GM12878 (cell line): Measurements from ENCODE around the gene BUB1B. TPM values are rescaled to one million over a fixed set of nuclear protein-coding genes. Genes with fewer than 3 reads are reported as not detected.

Experiments used
- ATF3 ChIP-seq: IDR thresholded peaks from 2 replicates; pipeline ENCODE4 v1.6.1; 2011; ENCODE audit warnings: low read depth, mild to moderate bottlenecking, low read length, moderate library complexity, borderline replicate concordance; ENCODE audit errors: extremely low read depth
- BHLHE40 ChIP-seq, 2 experiments: fragments of 450-650 bp in 1 of 2; IDR thresholded peaks; 2 replicates each; pipeline ENCODE4 v1.6.1; 2011 to 2017; ENCODE audit warnings: low read depth in 2 of 2, borderline replicate concordance in 1 of 2, improper control_type of control experiment in 1 of 2, low read length in 1 of 2, mild to moderate bottlenecking in 1 of 2
- BRCA1 ChIP-seq: IDR thresholded peaks from 2 replicates; pipeline ENCODE4 v1.6.1; 2011; ENCODE audit warnings: low read depth, low read length, improper control_type of control experiment
- CEBPB ChIP-seq, 2 experiments: fragments of 150-350 bp in 1 of 2; IDR thresholded peaks; 2 replicates each; pipeline ENCODE4 v1.6.1; 2012 to 2014; ENCODE audit warnings: low read depth in 2 of 2, low read length in 2 of 2, borderline replicate concordance in 1 of 2, inconsistent platforms in 1 of 2
- CREB1 ChIP-seq: IDR thresholded peaks from 2 replicates; pipeline ENCODE4 v1.6.1; 2012; ENCODE audit warnings: low read depth, mild to moderate bottlenecking, inconsistent platforms
- FOS ChIP-seq: IDR thresholded peaks from 3 replicates; pipeline ENCODE4 v1.6.1; 2011; ENCODE audit warnings: borderline replicate concordance; ENCODE audit not compliant: insufficient read length; ENCODE audit errors: extremely low read depth
- GATAD2B ChIP-seq: fragments of 450-650 bp; conservative IDR thresholded peaks from 2 replicates; pipeline ENCODE4 v1.6.1; 2017; ENCODE audit warnings: low read depth, mild to moderate bottlenecking, moderate library complexity
- HDGF ChIP-seq: fragments of 450-650 bp; IDR thresholded peaks from 2 replicates; pipeline ENCODE4 v1.6.1; 2016; ENCODE audit warnings: antibody characterized with exemption
- IKZF2 ChIP-seq, 2 experiments: fragments of 450-650 bp; IDR thresholded peaks; 2 replicates each; pipeline ENCODE4 v1.6.1; 2017; ENCODE audit warnings: mild to moderate bottlenecking in 2 of 2, moderate library complexity in 2 of 2
- IRF4 ChIP-seq: IDR thresholded peaks from 2 replicates; pipeline ENCODE4 v1.6.1; 2011; ENCODE audit warnings: low read depth, low read length
- JUNB ChIP-seq: IDR thresholded peaks from 2 replicates; pipeline ENCODE4 v1.6.1; 2016; ENCODE audit warnings: antibody characterized with exemption, mild to moderate bottlenecking
- JUND ChIP-seq: IDR thresholded peaks from 2 replicates; pipeline ENCODE4 v1.6.1; 2012; ENCODE audit warnings: low read depth, mild to moderate bottlenecking, low read length, improper control_type of control experiment, moderate library complexity
- KDM1A ChIP-seq: fragments of 200-600 bp; sonication (generic); IDR thresholded peaks from 2 replicates; pipeline ENCODE4 v1.6.1; 2016; ENCODE audit warnings: borderline replicate concordance
- MEF2A ChIP-seq: IDR thresholded peaks from 2 replicates; pipeline ENCODE4 v1.6.1; 2011; ENCODE audit warnings: low read depth, mild to moderate bottlenecking, low read length, moderate library complexity; ENCODE audit not compliant: insufficient read depth
- NR2F1 ChIP-seq: fragments of 450-650 bp; conservative IDR thresholded peaks from 2 replicates; pipeline ENCODE4 v1.6.1; 2017; ENCODE audit warnings: mild to moderate bottlenecking
- PAX5 ChIP-seq: IDR thresholded peaks from 2 replicates; pipeline ENCODE4 v1.6.1; 2011; ENCODE audit warnings: low read depth, low read length, borderline replicate concordance
- PRDM15 ChIP-seq: fragments of 450-650 bp; formaldehyde crosslinking; IDR thresholded peaks from 2 replicates; pipeline ENCODE4 v1.4.0; 2020; ENCODE audit warnings: mild to moderate bottlenecking, moderate library complexity
- SMC3 ChIP-seq: IDR thresholded peaks from 2 replicates; pipeline ENCODE4 v1.6.1; 2011; ENCODE audit warnings: low read length, improper control_type of control experiment, borderline replicate concordance
- TBL1XR1 ChIP-seq: IDR thresholded peaks from 2 replicates; pipeline ENCODE4 v1.6.1; 2012; ENCODE audit warnings: low read depth, low read length, improper control_type of control experiment
- TCF3 ChIP-seq: IDR thresholded peaks from 2 replicates; pipeline ENCODE4 v1.6.1; 2012; ENCODE audit warnings: low read depth, mild to moderate bottlenecking, low read length, borderline replicate concordance; ENCODE audit not compliant: insufficient read depth
- USF1 ChIP-seq: IDR thresholded peaks from 2 replicates; pipeline ENCODE4 v1.6.1; 2011; ENCODE audit warnings: borderline replicate concordance, low read depth, mild to moderate bottlenecking, moderate library complexity, mixed read lengths, low read length; ENCODE audit not compliant: insufficient read depth; ENCODE audit errors: extremely low read length
- YY1 ChIP-seq: IDR thresholded peaks from 2 replicates; pipeline ENCODE4 v1.6.1; 2011; ENCODE audit warnings: low read depth, mild to moderate bottlenecking, low read length
- ZBED1 ChIP-seq: IDR thresholded peaks from 2 replicates; pipeline ENCODE4 v1.6.1; 2016; ENCODE audit warnings: borderline replicate concordance
- ZNF207 ChIP-seq: fragments of 450-650 bp; IDR thresholded peaks from 2 replicates; pipeline ENCODE4 v1.6.1; 2014; ENCODE audit warnings: antibody characterized with exemption, mild to moderate bottlenecking, borderline replicate concordance
- ZNF217 ChIP-seq: fragments of 450-650 bp; IDR thresholded peaks from 2 replicates; pipeline ENCODE4 v1.6.1; 2017; ENCODE audit warnings: antibody characterized with exemption, mild to moderate bottlenecking
- ZNF384 ChIP-seq: IDR thresholded peaks from 2 replicates; pipeline ENCODE4 v1.6.1; 2012; ENCODE audit warnings: low read depth, mild to moderate bottlenecking, low read length, improper control_type of control experiment, borderline replicate concordance
- polyA plus RNA-seq, 11 experiments: library from polyadenylated mRNA; depleted of rRNA in 4 of 11; unstranded in 6 of 11; stranded (reverse) in 5 of 11; fragments of >200 nt; fragmentation: Nextera tagmentation in 4 of 11; fragmentation: Illumina TruSeq in 1 of 11; extraction: Ambion mirVana in 4 of 11; extraction: Trizol in 1 of 11; gene quantifications; 1 replicate in 1 of 11; 2 replicates in 10 of 11; pipeline versions ENCODE4 v1.2.1 to v1.2.3, GENCODE V29; 2011 to 2016; ENCODE audit warnings: inconsistent platforms in 2 of 11, missing spikeins in 2 of 11, low read depth in 1 of 11
- total RNA-seq, 4 experiments: library from RNA; depleted of rRNA in 3 of 4; stranded (reverse); fragments of >200 nt in 3 of 4; fragmentation: Illumina TruSeq in 1 of 4; extraction: Trizol in 1 of 4; gene quantifications; 2 replicates each; pipeline versions ENCODE4 v1.2.1 to v1.2.3, GENCODE V29; 2013 to 2021

BUB1B gene
- total and polyA plus RNA-seq, 10 of the 15 experiments (the other 5 are each of a cell fraction or from before 2014, with no cell fraction given), result 29.1 to 98.6 (median 77.3) TPM

GRCh38 chr15:40115670-40116093 is 45.2 kb upstream of the BUB1B start (continued):
- peak; percentile 50; the same call in 1 of the 2 replicates for TF ChIP-seq ATF3
- TF ChIP-seq MEF2A, result peak; percentile 42; the same call in 1 of the 2 replicates
- TF ChIP-seq CREB1, result peak; percentile 44; the same call in 1 of the 2 replicates
- no peak for TF ChIP-seq SMC3
- peak; percentile 64 for TF ChIP-seq JUNB
- TF ChIP-seq CEBPB (IDR thresholded peaks at IDR 0.05; ENCODE audit: borderline replicate concordance in 1 of 2, low read depth in 2 of 2, low read length in 2 of 2), result peak in 1 of 2 experiments; percentile 98; a peak in 2 of 4 replicates
- TF ChIP-seq BHLHE40 (IDR thresholded peaks at IDR 0.05; ENCODE audit: borderline replicate concordance in 1 of 2, low read depth in 2 of 2, low read length in 1 of 2), result peak in 1 of 2 experiments; percentile 44; a peak in 1 of 4 replicates
- TF ChIP-seq ZNF207, result no peak
- peak; percentile 92; the same call in 1 of the 2 replicates for TF ChIP-seq TCF3
- TF ChIP-seq KDM1A, result no peak
- TF ChIP-seq ZNF384, result no peak
- peak; percentile 71; the same call in 1 of the 2 replicates for TF ChIP-seq IRF4
- peak; percentile 95 for TF ChIP-seq NR2F1
- TF ChIP-seq HDGF, result 0 out of 2 replicates have a peak, but pooled peaks have one; percentile 49
- TF ChIP-seq IKZF2 (IDR thresholded peaks at IDR 0.05), result peak; percentile 95 to 97
- TF ChIP-seq JUND, result peak; percentile 78
- TF ChIP-seq USF1, result no peak
- no peak for TF ChIP-seq FOS
- no peak for TF ChIP-seq YY1
- TF ChIP-seq GATAD2B, result peak; percentile 83
- no peak for TF ChIP-seq BRCA1
- no peak for TF ChIP-seq PRDM15 (CRISPR knock-in tag)
- TF ChIP-seq TBL1XR1, result peak; percentile 72; the same call in 1 of the 2 replicates
- peak; percentile 90; the same call in 1 of the 2 replicates for TF ChIP-seq PAX5
- peak; percentile 26; the same call in 1 of the 2 replicates for TF ChIP-seq ZBED1
- TF ChIP-seq ZNF217, result peak; percentile 55; the same call in 1 of the 2 replicates
